GM23248 (cell line): ENCODE measurements around the gene APCDD1.

Experiments
- EZH2 ChIP-seq: fragments of 200-600 bp; sonication (generic); IDR thresholded peaks from 2 replicates; pipeline ENCODE4 v1.6.1; 2018; ENCODE audit warnings: antibody characterized with exemption, mild to moderate bottlenecking; ENCODE audit not compliant: insufficient read depth, poor library complexity, severe bottlenecking
- EZH2phosphoT487 ChIP-seq: fragments of 200-600 bp; sonication (generic); IDR thresholded peaks from 2 replicates; pipeline ENCODE4 v1.6.1; 2018; ENCODE audit warnings: antibody characterized with exemption, moderate library complexity, mild to moderate bottlenecking, low read depth; ENCODE audit not compliant: insufficient read depth

DNA sequence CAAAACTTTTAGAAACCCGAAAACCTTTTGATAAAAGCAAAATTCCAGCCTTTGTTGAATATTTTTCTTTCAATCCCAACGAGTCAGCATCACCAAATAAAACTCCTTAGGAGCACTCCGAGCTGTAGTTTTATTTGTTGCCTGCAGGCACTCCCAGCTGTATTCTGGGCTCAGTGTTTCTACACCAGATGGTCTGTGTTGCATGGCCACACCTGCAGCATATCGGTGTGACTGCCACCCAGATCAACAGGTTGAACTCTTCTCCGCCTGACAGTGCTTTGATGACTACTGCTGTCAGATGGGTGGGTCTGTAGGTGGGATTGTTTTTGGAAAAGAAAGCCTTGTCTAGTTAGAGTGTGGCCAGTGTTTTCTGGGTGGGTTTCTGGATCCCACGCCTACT is 32.7 kb downstream of the APCDD1 start:
- TF ChIP-seq EZH2 (no peak), EZH2phosphoT487 (no peak)
